SU-DHL-6 (cell line): ENCODE measurements around the gene RPL35A.

ENCODE experiments used
- CTCF ChIP-seq: fragments of 200-600 bp; sonication (generic); IDR thresholded peaks from one replicate; pipeline ENCODE4 v1.5.1; 2017; ENCODE audit warnings: antibody characterized with exemption, mild to moderate bottlenecking, low read length, moderate library complexity; ENCODE audit not compliant: insufficient read depth, poor library complexity, severe bottlenecking
- EZH2phosphoT487 ChIP-seq: fragments of 200-600 bp; sonication (generic), shearing (Covaris generic); conservative IDR thresholded peaks from 2 replicates; pipeline ENCODE4 v1.6.1; 2018; ENCODE audit warnings: mild to moderate bottlenecking, antibody characterized with exemption, low read length, moderate library complexity, mixed read lengths

- no peak for TF ChIP-seq CTCF
- TF ChIP-seq EZH2phosphoT487: no peak
Measured at GRCh38 chr3:197961582-197961945, 11.6 kb downstream of the RPL35A start.
